Left lung (tissue), 10 donors: ENCODE data around the gene ADAMTSL5. TPM values are rescaled to one million over a fixed set of nuclear protein-coding genes. Genes with fewer than 3 reads are reported as not detected.

Source experiments
- ATAC-seq: fragments of 200-7000 bp; cut with Tn5 transposase; one replicate; pipeline ENCODE4 v1.9.1; 2020; ENCODE audit warnings: moderate library complexity
- DNase-seq, 4 donors: peaks; one replicate each; pipeline ENCODE4 v3.0.0-alpha.2; 2013 to 2020
- H3K27ac ChIP-seq, 2 donors: fragments of 200-600 bp; sonication (generic) in 1 of 2; one replicate each; pipeline versions ENCODE4 v1.5.0 to v1.8.0; 2020 to 2021
- H3K27me3 ChIP-seq, 2 donors: fragments of 200-600 bp; sonication (generic) in 1 of 2; one replicate each; pipeline versions ENCODE4 v1.5.0 to v1.8.0; 2020 to 2021
- H3K36me3 ChIP-seq, 2 donors: fragments of 200-600 bp; sonication (generic) in 1 of 2; one replicate each; pipeline versions ENCODE4 v1.5.0 to v1.8.0; 2020 to 2021
- H3K4me1 ChIP-seq, 2 donors: fragments of 200-600 bp; one replicate each; pipeline ENCODE4 v1.8.0; 2021
- H3K4me3 ChIP-seq, 2 donors: fragments of 200-600 bp; sonication (generic) in 1 of 2; one replicate each; pipeline versions ENCODE4 v1.5.0 to v1.8.0; 2020 to 2021; ENCODE audit warnings: mild to moderate bottlenecking in 1 of 2
- H3K9me3 ChIP-seq, 2 donors: fragments of 200-600 bp; sonication (generic) in 1 of 2; one replicate each; pipeline versions ENCODE4 v1.5.0 to v1.8.0; 2020 to 2021
- intact Hi-C, 2 donors: fragments of 100-400 bp; cut with DNase I; formaldehyde crosslinking; loops; one replicate each; pipeline versions ENCODE4 v1.11.2 to v1.14.2; 2022
- polyA plus RNA-seq, 6 donors: library from polyadenylated mRNA; unstranded; fragments of 120-200 nt; gene quantifications; one replicate each; pipeline ENCODE4 v1.2.1, GENCODE V29; 2013; ENCODE audit not compliant: insufficient read length in 6 of 6
- total RNA-seq, 2 donors: library from RNA; stranded (reverse); fragmentation: NEBNext Ultra II Directional; extraction: Animal tissue kit (Norgen Biotek cat#: 25700); gene quantifications; one replicate each; pipeline ENCODE4 v1.2.1, GENCODE V29; 2021
- TF ChIP-seq, protein P1 (sequence below), 2 donors: fragments of 200-600 bp; sonication (generic) in 1 of 2; IDR thresholded peaks; one replicate each; pipeline versions ENCODE4 v1.5.0 to v1.8.0; 2021; ENCODE audit warnings: antibody characterized with exemption in 2 of 2
- donor health status: DM: no; HTN: yes; CAD: no.
- donor health status: DM: no; HTN: no; CAD: no.

Gene ADAMTSL5
- total and polyA plus RNA-seq, 8 donors, result 0.32 to 5.3 (median 0.60) TPM

DNA sequence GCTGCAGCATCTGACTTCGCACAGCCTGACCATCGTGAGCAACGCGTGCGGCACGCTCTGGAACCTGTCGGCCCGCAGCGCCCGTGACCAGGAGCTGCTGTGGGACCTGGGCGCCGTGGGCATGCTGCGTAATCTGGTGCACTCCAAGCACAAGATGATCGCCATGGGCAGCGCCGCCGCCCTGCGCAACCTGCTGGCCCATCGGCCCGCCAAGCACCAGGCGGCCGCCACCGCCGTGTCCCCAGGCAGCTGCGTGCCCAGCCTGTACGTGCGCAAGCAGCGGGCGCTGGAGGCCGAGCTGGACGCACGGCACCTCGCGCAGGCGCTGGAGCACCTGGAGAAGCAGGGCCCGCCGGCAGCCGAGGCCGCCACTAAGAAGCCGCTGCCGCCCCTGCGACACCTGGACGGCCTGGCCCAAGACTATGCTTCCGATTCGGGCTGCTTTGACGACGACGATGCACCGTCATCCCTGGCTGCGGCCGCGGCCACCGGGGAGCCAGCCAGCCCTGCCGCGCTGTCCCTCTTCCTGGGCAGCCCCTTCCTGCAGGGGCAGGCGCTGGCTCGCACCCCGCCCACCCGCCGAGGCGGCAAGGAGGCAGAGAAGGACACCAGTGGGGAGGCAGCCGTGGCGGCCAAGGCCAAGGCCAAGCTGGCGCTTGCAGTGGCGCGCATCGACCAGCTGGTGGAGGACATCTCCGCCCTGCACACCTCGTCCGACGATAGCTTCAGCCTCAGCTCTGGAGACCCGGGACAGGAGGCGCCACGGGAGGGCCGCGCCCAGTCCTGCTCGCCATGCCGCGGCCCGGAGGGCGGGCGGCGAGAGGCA lies 47.4 kb downstream of the ADAMTSL5 start:
- intact Hi-C loops, result no loop called here
- TF ChIP-seq, protein P1, sequence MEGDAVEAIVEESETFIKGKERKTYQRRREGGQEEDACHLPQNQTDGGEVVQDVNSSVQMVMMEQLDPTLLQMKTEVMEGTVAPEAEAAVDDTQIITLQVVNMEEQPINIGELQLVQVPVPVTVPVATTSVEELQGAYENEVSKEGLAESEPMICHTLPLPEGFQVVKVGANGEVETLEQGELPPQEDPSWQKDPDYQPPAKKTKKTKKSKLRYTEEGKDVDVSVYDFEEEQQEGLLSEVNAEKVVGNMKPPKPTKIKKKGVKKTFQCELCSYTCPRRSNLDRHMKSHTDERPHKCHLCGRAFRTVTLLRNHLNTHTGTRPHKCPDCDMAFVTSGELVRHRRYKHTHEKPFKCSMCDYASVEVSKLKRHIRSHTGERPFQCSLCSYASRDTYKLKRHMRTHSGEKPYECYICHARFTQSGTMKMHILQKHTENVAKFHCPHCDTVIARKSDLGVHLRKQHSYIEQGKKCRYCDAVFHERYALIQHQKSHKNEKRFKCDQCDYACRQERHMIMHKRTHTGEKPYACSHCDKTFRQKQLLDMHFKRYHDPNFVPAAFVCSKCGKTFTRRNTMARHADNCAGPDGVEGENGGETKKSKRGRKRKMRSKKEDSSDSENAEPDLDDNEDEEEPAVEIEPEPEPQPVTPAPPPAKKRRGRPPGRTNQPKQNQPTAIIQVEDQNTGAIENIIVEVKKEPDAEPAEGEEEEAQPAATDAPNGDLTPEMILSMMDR (IDR thresholded peaks at IDR 0.05), result peak; percentile 29 to 60
- no peak overlapping the region for H3K4me3 ChIP-seq
- peaks cover 0 to 8% of the 10 kb centered on the region in 2 donors for H3K36me3 ChIP-seq
- peaks cover 21 to 55% of the 10 kb centered on the region in 2 donors for H3K4me1 ChIP-seq
- peaks cover 55 to 66% of the 10 kb centered on the region in 2 donors for H3K27me3 ChIP-seq
- ATAC-seq (peak; percentile 79), DNase-seq (peak in 1 of 4 donors; percentile 85)
- H3K9me3 ChIP-seq, result no peaks in the 10 kb centered on the region
- no peak overlapping the region for H3K27ac ChIP-seq

DNA sequence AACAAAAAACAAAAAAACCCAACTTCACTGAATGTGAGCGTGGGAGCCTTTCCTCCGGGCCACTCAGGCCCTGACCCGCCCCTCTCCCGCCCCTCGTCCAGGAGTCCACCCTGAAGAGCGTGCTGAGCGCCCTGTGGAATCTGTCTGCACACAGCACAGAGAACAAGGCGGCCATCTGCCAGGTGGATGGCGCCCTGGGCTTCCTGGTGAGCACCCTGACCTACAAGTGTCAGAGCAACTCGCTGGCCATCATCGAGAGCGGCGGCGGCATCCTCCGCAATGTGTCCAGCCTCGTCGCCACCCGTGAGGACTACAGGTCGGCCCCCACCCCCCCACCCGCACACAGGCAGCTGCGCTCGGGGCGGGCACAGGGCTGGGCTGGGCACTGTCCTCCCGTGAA lies 51.0 kb downstream of the ADAMTSL5 start:
- peaks cover 36 to 57% of the 10 kb centered on the region in 2 donors for H3K27me3 ChIP-seq
- H3K9me3 ChIP-seq, result no peaks in the 10 kb centered on the region
- peaks cover 0 to 14% of the 10 kb centered on the region in 2 donors for H3K36me3 ChIP-seq
- DNase-seq (peak in 1 of 4 donors; percentile 80), ATAC-seq (no peak)
- no peak overlapping the region for H3K27ac ChIP-seq
- H3K4me3 ChIP-seq, result no peak overlapping the region
- H3K4me1 ChIP-seq, result peaks cover 0 to 20% of the 10 kb centered on the region in 2 donors
- TF ChIP-seq, protein P1 (IDR thresholded peaks at IDR 0.05), result no peak
- intact Hi-C loops, result no loop called here

DNA sequence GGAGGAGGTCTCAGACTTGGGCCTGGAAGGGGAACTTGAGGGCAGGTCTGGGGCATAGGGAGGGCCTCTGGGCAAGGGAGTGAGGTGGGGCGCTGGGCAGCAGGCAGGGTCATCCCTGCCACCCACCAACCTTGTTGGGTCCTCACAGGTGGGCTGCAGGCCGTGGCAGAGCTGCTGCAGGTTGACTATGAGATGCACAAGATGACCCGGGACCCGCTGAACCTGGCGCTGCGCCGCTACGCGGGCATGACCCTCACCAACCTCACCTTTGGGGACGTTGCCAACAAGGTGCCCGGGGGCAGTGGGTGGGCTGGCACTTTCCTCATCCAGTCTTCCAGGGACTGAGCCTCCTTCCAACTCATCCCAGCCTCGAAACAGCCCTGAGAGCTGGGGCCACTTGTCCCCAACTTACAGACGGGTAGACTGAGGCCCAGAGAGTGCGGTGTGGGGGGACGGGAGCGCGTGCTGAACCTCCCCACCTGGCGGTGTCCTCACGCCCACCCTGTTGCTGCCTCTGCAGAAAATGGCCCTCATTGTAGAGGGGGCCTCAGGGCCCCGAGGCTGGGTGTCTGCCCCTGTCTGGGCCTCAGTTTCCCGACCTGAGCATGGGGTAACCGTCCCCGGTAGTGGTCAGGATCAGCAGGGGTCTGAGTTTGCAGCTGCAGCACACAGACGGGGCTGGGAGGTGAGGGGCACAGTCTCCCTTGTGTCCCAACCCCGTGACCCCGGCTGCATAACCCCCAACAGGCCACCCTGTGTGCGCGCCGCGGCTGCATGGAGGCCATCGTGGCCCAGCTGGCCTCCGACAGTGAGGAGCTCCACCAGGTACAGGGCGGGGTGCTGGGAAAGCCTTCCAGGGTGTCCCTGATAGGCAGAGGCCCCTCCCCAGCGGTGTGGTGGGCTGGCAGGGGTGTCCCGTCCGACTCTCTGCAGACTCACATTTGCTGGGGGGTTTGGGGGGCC lies 52.5 kb downstream of the ADAMTSL5 start:
- ATAC-seq (no peak), DNase-seq (no peak)
- Histone ChIP-seq H3K4me3 (no peak overlapping the region), H3K27me3 (peaks cover 34 to 57% of the 10 kb centered on the region in 2 donors), H3K9me3 (no peaks in the 10 kb centered on the region), H3K4me1 (peaks cover 0 to 18% of the 10 kb centered on the region in 2 donors), H3K27ac (no peak overlapping the region), H3K36me3 (peaks cover 0 to 14% of the 10 kb centered on the region in 2 donors)
- intact Hi-C loops, result no loop called here
- TF ChIP-seq, protein P1 (IDR thresholded peaks at IDR 0.05), result no peak

DNA sequence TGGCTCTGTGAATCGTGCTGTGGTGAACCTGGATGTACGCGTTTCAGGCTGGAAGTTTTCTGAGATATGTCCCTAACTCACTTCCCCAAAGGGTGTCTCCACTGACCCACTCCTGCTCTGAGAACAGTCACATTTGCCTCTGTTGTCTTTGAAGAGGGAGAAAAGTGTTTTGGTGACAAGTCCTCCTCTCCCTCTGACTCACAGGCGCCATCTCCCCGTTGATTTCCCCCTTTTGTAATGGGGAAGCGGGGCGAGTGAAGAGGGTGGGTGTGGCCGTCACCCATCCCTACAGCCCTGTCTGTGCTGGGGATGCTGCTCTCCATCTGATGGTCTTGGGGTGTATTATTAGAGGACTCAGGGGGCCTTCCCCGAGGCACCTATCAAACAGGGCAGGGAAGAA lies 53.3 kb downstream of the ADAMTSL5 start:
- H3K27me3 ChIP-seq, result peaks cover 30 to 57% of the 10 kb centered on the region in 2 donors
- TF ChIP-seq, protein P1 (IDR thresholded peaks at IDR 0.05), result no peak
- intact Hi-C loops, result no loop called here

More for the DNA sequence above, 53.3 kb downstream of the ADAMTSL5 start:
- Histone ChIP-seq H3K36me3 (peaks cover 0 to 14% of the 10 kb centered on the region in 2 donors), H3K27ac (no peak overlapping the region), H3K4me1 (peaks cover 0 to 18% of the 10 kb centered on the region in 2 donors), H3K9me3 (no peaks in the 10 kb centered on the region), H3K4me3 (no peak overlapping the region)
- ATAC-seq (no peak), DNase-seq (no peak)
